ENCODE results near the gene BMPR1B.
"Not testable (repeated sequence)": the region's sequence is repeated elsewhere in the genome, so short reads cannot be mapped to it uniquely, and the experiment has no call there.

BMPR1B gene

DNA sequence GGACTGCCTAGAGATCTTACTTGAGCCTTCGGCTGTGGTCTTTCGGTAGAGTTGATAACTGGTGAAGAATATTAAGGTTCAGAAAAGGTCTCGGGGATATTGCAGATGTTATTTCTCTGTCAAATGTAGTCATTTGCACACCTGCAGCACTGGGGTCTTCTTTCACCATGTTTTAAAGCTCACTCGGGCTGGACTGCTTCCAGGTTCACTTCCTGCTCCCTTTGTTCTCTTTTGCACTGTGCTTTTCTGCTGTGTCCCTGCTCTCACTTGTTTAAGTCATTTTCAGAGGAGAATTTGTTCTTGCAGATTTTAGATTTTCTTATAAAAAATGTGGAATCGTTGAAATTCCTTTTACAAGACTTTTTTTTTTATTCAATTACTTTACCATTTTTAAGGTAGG, 68.5 kb downstream of the BMPR1B start:
- Histone ChIP-seq H3K36me3 (ENCODE audit: insufficient read depth, low read length) (no peaks in the 10 kb centered on the region), H3K9me3 (ENCODE audit: low read length) (no peaks in the 10 kb centered on the region), H3K4me1 (ENCODE audit: insufficient read depth, low read length) (peaks cover 25% of the 10 kb centered on the region), H3K27me3 (ENCODE audit: insufficient read depth, low read length) (no peaks in the 10 kb centered on the region), H2AFZ (ENCODE audit: low read depth, low read length) (peak overlapping the region; percentile 83), H3K4me3 (ENCODE audit: low read length) (no peak overlapping the region)

- Histone ChIP-seq H3K27me3 (ENCODE audit: insufficient read depth, low read length) (no peaks in the 10 kb centered on the region), H3K9me3 (ENCODE audit: low read length) (no peaks in the 10 kb centered on the region), H2AFZ (ENCODE audit: low read depth, low read length) (no peak overlapping the region), H3K4me3 (ENCODE audit: low read length) (peak overlapping the region; percentile 11), H3K4me1 (ENCODE audit: insufficient read depth, low read length) (peaks cover 25% of the 10 kb centered on the region), H3K36me3 (ENCODE audit: insufficient read depth, low read length) (no peaks in the 10 kb centered on the region)
Observed at GRCh38 chr4:94827481-94828110, 69.8 kb downstream of the BMPR1B start.

DNA sequence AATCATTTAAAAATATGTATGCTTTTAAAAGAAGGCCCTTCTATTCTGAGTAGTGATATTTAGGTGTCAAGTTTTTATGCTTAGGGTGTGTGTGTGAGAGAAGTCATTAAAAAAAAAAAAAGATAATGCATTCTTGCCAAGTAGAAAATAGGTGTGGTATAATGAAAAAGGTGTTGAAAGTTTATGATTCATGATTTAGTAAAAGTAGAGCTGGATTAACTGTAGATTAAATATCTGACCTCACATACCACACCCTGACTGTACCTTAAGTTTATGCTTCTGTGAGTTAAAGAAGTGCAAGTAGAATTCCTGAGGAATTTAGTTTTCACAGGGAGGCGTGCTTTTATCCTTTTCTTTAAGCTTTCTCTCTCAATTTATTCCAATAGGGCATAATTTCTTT, 71.1 kb downstream of the BMPR1B start:
- no peak overlapping the region for H3K4me3 ChIP-seq (ENCODE audit: low read length)
- no peaks in the 10 kb centered on the region for H3K9me3 ChIP-seq (ENCODE audit: low read length)
- no peaks in the 10 kb centered on the region for H3K36me3 ChIP-seq (ENCODE audit: insufficient read depth, low read length)
- H3K27me3 ChIP-seq (ENCODE audit: insufficient read depth, low read length), result no peaks in the 10 kb centered on the region
- H2AFZ ChIP-seq (ENCODE audit: low read depth, low read length), result no peak overlapping the region
- peaks cover 25% of the 10 kb centered on the region for H3K4me1 ChIP-seq (ENCODE audit: insufficient read depth, low read length)

GRCh38 chr4:94831607-94832006, 73.9 kb downstream of the BMPR1B start:
- H3K4me1 ChIP-seq (ENCODE audit: insufficient read depth, low read length), result peaks cover 18% of the 10 kb centered on the region
- H3K27me3 ChIP-seq (ENCODE audit: insufficient read depth, low read length), result no peaks in the 10 kb centered on the region
- H2AFZ ChIP-seq (ENCODE audit: low read depth, low read length), result no peak overlapping the region
- no peaks in the 10 kb centered on the region for H3K36me3 ChIP-seq (ENCODE audit: insufficient read depth, low read length)
- no peak overlapping the region for H3K4me3 ChIP-seq (ENCODE audit: low read length)
- H3K9me3 ChIP-seq (ENCODE audit: low read length), result peaks cover 2% of the 10 kb centered on the region

DNA sequence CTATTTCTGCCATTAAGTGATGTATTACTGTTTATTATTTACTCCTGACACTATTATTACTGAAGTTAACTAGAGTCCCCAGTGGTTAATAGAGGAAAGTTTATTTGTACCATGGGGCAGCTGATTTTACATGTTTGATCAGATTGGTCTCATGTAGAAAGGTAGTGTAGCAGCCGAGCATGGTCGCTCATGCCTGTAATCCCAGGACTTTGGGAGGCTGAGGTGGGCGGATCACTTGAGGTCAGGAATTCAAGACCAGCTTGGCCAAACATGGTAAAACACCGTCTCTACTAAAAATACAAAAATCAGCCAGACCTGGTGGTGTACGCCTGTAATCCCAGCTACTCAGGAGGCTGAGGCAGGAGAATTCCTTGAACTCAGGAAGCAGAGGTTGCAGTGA, 74.6 kb downstream of the BMPR1B start:
- H3K9me3 ChIP-seq (ENCODE audit: low read length); H3K27me3 ChIP-seq (ENCODE audit: insufficient read depth, low read length); H2AFZ ChIP-seq (ENCODE audit: low read depth, low read length); H3K4me3 ChIP-seq (ENCODE audit: low read length); H3K36me3 ChIP-seq (ENCODE audit: insufficient read depth, low read length): not testable (repeated sequence)
- peaks cover 10% of the 10 kb centered on the region for H3K4me1 ChIP-seq (ENCODE audit: insufficient read depth, low read length)

DNA sequence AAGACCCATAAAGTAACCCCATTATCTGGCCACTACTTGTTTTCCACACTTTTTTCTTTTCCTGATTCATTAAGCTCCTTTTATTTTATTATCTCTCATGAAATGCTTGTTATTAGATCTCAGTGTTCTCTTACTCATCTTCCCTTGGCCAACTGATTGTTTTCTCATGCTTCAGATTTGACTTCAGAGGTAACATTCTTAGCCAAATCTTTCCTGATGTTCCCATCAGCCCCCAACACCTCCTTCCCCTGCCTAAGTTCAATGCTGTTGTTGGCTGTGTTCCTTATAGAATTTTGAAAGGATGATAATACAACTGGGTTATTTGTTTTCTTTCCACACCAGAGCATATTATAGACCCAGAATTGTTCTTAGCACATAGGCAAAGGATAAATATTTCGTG, 75.6 kb downstream of the BMPR1B start:
- H3K9me3 ChIP-seq (ENCODE audit: low read length), result peaks cover 2% of the 10 kb centered on the region
- H2AFZ ChIP-seq (ENCODE audit: low read depth, low read length), result no peak overlapping the region
- H3K27me3 ChIP-seq (ENCODE audit: insufficient read depth, low read length), result no peaks in the 10 kb centered on the region
- no peak overlapping the region for H3K4me3 ChIP-seq (ENCODE audit: low read length)
- H3K4me1 ChIP-seq (ENCODE audit: insufficient read depth, low read length), result peaks cover under 1% of the 10 kb centered on the region
- H3K36me3 ChIP-seq (ENCODE audit: insufficient read depth, low read length), result no peaks in the 10 kb centered on the region

DNA sequence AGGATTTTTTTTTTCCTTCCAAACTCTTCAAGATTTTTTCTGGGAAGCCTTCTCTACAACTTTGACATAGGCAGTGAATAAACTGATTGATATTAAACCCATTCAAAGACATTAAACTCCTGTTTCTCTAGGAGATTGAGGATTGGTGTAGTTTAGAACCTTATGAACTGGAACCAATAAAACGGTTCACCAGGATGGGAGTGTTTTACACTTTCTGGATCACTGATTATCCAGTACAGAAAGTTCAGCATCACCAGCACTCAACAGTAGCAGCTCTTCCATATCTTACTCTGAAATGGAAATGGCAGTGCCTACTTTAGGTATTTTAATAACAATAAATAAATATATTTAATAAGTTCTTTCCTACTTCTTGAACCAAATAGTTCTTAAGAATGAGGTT, 76.7 kb downstream of the BMPR1B start:
- H3K9me3 ChIP-seq (ENCODE audit: low read length), result peaks cover 2% of the 10 kb centered on the region
- H3K36me3 ChIP-seq (ENCODE audit: insufficient read depth, low read length), result no peaks in the 10 kb centered on the region
- H3K27me3 ChIP-seq (ENCODE audit: insufficient read depth, low read length), result no peaks in the 10 kb centered on the region
- no peak overlapping the region for H2AFZ ChIP-seq (ENCODE audit: low read depth, low read length)
- H3K4me3 ChIP-seq (ENCODE audit: low read length), result no peak overlapping the region
- no peaks in the 10 kb centered on the region for H3K4me1 ChIP-seq (ENCODE audit: insufficient read depth, low read length)

DNA sequence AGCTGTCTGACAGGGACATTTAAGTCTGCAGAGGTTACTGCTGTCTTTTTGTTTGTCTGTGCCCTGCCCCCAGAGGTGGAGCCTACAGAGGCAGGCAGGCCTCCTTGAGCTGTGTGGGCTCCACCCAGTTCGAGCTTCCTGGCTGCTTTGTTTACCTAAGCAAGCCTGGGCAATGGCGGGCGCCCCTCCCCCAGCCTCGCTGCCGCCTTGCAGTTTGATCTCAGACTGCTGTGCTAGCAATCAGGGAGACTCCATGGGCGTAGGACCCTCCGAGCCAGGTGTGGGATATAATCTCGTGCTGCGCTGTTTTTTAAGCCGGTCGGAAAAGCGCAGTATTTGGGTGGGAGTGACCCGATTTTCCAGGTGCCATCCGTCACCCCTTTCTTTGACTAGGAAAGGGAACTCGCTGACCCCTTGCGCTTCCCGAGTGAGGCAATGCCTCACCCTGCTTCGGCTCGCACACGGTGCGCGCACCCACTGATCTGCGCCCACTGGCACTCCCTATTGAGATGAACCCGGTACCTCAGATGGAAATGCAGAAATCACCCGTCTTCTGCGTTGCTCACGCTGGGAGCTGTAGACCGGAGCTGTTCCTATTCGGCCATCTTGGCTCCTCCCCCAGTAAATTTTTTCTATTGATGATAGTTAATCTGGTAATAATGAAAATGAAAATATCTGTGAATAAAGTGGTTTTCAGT, 83.6 kb downstream of the BMPR1B start:
- H3K9me3 ChIP-seq (ENCODE audit: low read length); H3K4me1 ChIP-seq (ENCODE audit: insufficient read depth, low read length); H3K4me3 ChIP-seq (ENCODE audit: low read length); H3K36me3 ChIP-seq (ENCODE audit: insufficient read depth, low read length); H3K27me3 ChIP-seq (ENCODE audit: insufficient read depth, low read length); H2AFZ ChIP-seq (ENCODE audit: low read depth, low read length): not testable (repeated sequence)

GRCh38 chr4:94841864-94842221, 84.1 kb downstream of the BMPR1B start:
- H3K4me3 ChIP-seq (ENCODE audit: low read length), result no peak overlapping the region
- H2AFZ ChIP-seq (ENCODE audit: low read depth, low read length), result no peak overlapping the region
- peaks cover 4% of the 10 kb centered on the region for H3K36me3 ChIP-seq (ENCODE audit: insufficient read depth, low read length)
- H3K9me3 ChIP-seq (ENCODE audit: low read length), result peaks cover 2% of the 10 kb centered on the region
- no peaks in the 10 kb centered on the region for H3K27me3 ChIP-seq (ENCODE audit: insufficient read depth, low read length)
- H3K4me1 ChIP-seq (ENCODE audit: insufficient read depth, low read length), result peaks cover 2% of the 10 kb centered on the region

GRCh38 chr4:94843216-94843615, 85.5 kb downstream of the BMPR1B start:
- peaks cover 4% of the 10 kb centered on the region for H3K9me3 ChIP-seq (ENCODE audit: low read length)
- no peak overlapping the region for H2AFZ ChIP-seq (ENCODE audit: low read depth, low read length)
- peaks cover 2% of the 10 kb centered on the region for H3K4me1 ChIP-seq (ENCODE audit: insufficient read depth, low read length)
- H3K4me3 ChIP-seq (ENCODE audit: low read length), result no peak overlapping the region
- no peaks in the 10 kb centered on the region for H3K27me3 ChIP-seq (ENCODE audit: insufficient read depth, low read length)
- peaks cover 7% of the 10 kb centered on the region for H3K36me3 ChIP-seq (ENCODE audit: insufficient read depth, low read length)

DNA sequence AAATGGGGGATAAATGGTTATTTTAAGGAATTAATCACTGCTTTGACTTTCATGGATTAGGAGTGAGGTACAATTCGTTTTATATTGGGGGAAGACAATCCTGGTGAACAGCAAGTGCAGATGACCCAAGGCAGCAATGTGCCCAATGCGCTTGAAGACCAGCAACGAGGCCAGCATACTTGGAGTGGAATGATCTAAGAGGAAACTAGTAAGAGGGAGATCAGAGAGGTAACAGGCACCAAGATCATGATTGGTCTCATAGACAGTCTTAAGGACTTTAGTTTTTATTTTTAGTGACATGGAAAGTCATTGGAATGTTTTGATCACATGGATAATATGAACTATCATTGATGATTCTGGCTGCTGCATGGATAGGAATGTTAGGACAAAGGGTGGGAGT, 90.6 kb downstream of the BMPR1B start:
- peaks cover 4% of the 10 kb centered on the region for H3K9me3 ChIP-seq (ENCODE audit: low read length)
- no peaks in the 10 kb centered on the region for H3K4me1 ChIP-seq (ENCODE audit: insufficient read depth, low read length)
- no peak overlapping the region for H3K4me3 ChIP-seq (ENCODE audit: low read length)
- H3K36me3 ChIP-seq (ENCODE audit: insufficient read depth, low read length), result peaks cover 7% of the 10 kb centered on the region
- no peak overlapping the region for H2AFZ ChIP-seq (ENCODE audit: low read depth, low read length)
- no peaks in the 10 kb centered on the region for H3K27me3 ChIP-seq (ENCODE audit: insufficient read depth, low read length)

DNA sequence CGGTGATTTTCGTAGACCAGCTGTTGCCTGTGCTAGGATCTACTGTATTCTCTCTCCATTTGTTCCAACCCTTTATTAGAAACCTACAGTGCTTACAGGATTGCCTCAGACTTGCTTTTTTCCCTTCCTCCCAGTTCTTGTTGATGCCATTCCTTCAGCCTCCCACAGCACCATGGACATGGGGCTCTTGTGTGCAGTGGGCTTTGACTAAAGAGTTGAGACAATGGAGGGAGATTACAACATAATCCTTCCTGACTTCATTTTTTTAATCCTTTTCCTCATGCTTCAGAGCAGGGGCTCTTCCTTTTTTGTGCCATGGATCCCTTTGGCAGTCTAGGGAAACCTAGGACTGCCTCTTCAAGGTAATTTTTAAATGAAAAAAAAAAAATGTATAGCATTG, 92.1 kb downstream of the BMPR1B start:
- Histone ChIP-seq H3K4me1 (ENCODE audit: insufficient read depth, low read length) (no peaks in the 10 kb centered on the region), H3K36me3 (ENCODE audit: insufficient read depth, low read length) (peaks cover 9% of the 10 kb centered on the region), H3K4me3 (ENCODE audit: low read length) (no peak overlapping the region), H3K27me3 (ENCODE audit: insufficient read depth, low read length) (no peaks in the 10 kb centered on the region), H2AFZ (ENCODE audit: low read depth, low read length) (no peak overlapping the region), H3K9me3 (ENCODE audit: low read length) (peaks cover 4% of the 10 kb centered on the region)

- Histone ChIP-seq H2AFZ (ENCODE audit: low read depth, low read length) (no peak overlapping the region), H3K9me3 (ENCODE audit: low read length) (no peaks in the 10 kb centered on the region), H3K36me3 (ENCODE audit: insufficient read depth, low read length) (peaks cover 3% of the 10 kb centered on the region), H3K4me1 (ENCODE audit: insufficient read depth, low read length) (no peaks in the 10 kb centered on the region), H3K4me3 (ENCODE audit: low read length) (no peak overlapping the region), H3K27me3 (ENCODE audit: insufficient read depth, low read length) (no peaks in the 10 kb centered on the region)
Observed at GRCh38 chr4:94852616-94853015, 94.9 kb downstream of the BMPR1B start.

DNA sequence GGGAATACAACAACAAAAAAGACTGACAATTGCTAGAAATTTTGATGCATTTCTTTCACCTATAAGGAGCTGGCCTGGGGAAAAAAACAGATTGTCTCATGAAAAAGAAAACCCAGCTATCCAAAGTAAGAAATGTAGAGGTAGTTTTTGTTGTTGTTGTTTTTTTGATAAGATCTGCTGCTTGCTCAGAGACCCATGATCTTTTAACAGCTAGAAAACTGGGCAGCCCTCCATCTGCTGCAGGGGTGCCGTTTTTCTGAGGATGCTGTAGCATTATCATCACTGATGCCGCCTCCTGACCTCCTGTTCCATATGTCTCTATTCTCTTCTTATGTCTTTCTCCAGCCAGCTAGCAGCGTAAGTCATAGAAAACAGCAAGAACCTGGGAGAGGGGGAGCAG, 98.3 kb downstream of the BMPR1B start:
- Histone ChIP-seq H3K4me1 (ENCODE audit: insufficient read depth, low read length) (no peaks in the 10 kb centered on the region), H3K9me3 (ENCODE audit: low read length) (no peaks in the 10 kb centered on the region), H2AFZ (ENCODE audit: low read depth, low read length) (no peak overlapping the region), H3K36me3 (ENCODE audit: insufficient read depth, low read length) (peaks cover 2% of the 10 kb centered on the region), H3K4me3 (ENCODE audit: low read length) (no peak overlapping the region), H3K27me3 (ENCODE audit: insufficient read depth, low read length) (no peaks in the 10 kb centered on the region)

All from neuron (in vitro differentiated cells).